NCI-H345 treated with DMSO at 0.1 percent for 48 hours (cell line): ENCODE data around the gene MYO1F.
"Not testable (repeated sequence)": the region's sequence is repeated elsewhere in the genome, so short reads cannot be mapped to it uniquely, and the experiment has no call there.

Experiments used
- DNase-seq: peaks from one replicate; lab custom pipeline; 2025; ENCODE audit not compliant: unreplicated experiment; lab: John Stamatoyannopoulos, UW

MYO1F gene

DNA sequence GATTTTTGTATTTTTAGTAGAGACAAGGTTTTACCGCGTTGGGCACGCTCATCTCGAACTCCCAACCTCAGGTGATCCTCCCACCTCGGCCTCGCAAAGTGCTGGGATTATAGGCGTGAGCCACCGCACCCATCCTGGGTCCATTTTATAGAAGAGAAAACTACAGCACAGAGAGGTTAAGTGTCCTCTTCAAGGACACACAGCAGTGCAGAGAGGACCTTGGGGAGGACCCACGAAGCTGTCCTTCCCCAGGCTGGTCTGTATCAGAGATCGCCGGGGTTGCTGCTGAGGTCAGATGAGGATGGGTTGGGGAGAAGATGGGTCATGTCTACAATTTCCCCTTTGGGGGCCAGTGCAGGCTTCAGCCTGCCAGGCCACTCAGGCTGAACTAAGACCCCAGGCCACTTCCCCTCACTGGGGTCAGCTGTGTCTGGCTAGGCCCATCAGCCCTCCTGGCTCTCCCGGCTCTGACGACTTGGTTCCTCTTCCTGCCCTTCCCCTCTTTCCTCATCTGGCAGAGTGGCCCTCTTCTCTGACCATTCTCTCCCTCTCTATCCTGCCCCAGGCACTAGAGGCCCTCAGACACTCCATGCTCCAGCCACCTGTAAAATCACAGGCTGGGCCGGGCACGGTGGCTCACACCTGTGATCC lies 9.6 kb downstream of the MYO1F start:
- no peak for DNase-seq

DNA sequence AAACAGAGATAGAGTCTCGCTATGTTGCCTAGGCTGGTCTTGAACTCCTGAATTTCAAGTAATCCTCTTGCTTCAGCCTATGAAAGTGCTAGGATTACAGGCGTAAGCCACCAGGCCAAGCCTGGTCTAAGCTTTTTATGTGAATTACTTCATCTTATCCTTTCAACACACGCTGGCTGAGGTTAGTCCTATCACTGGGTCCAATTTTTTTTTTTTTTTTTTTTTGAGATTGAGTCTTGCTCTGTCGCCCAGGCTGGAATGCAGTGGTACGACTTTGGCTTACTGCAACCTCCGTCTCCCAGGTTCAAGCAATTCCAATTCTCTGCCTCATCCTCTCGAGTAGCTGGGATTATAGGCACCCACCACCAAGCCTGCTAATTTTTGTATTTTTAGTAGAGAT lies 10.4 kb downstream of the MYO1F start:
- DNase-seq = no peak

DNA sequence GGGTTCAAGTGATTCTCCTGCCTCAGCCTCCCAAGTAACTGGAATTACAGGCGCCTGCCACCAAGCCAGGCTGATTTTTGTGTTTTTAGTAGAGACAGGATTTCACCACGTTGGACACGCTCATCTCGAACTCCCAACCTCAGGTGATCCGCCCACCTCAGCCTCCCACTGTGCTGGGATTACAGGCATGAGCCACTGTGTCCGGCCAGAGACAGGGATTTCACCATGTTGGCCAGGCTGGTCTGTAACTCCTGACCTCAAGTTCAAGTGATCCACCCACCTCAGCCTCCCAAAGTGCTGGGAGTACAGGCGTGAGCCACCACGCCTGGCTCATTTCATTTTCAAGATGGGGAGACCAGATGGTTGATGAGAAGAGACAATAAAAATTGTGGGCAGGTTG lies 12.4 kb downstream of the MYO1F start:
- not testable (repeated sequence) for DNase-seq

DNA sequence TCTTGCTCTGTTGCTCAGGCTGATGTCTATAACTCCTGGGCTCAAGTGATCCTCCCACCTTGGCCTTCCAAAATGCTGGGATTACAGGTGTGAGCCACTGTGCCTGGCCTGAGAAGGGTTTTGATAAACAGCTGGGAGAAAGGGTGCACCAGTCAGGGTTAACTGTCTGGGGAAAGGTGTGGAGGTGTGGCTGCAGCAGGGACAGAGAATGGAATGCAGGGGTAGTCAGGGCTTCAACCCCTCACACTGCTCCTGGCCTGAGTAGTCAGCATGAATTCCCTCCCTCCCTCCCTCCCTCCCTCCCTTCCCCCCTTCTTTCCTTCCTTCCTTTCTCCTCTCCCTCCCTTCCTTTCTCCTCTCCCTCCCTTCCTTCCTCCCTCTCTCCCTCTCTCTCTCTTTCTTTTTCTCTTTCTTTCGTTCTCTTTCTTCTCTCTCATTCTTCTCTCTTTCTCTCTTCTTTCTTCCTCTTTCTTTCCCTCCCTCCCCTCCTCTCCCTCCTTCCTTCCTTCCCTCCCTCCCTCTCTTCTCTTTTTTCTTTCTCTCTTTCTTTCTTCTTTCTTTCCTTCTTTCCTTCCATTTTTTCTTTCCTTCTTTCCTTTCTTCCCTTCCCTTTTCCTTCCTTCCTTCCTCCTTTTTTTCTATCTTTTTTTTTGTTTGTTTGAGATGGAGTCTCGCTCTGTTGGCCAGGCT lies 16.0 kb downstream of the MYO1F start:
- DNase-seq = no peak

DNA sequence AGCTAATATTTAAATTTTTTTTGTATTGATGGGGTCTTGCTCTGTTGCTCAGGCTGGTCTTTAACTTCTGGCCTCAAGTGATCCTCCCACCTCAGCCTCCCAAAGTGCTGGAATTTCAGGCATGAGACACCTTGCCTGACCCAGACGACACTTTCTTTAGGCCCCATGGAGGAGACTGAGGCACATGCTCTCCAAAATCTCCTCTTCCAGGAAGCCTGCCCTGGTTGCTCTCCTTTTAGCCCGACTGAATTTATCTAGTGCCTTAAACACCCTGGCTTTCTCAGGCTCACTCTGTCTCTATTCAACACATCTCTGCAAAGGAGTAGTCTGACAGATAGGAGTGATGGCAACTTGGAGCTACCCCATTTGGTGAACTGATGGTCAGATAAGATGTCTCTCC lies 18.9 kb downstream of the MYO1F start:
- DNase-seq = no peak

DNA sequence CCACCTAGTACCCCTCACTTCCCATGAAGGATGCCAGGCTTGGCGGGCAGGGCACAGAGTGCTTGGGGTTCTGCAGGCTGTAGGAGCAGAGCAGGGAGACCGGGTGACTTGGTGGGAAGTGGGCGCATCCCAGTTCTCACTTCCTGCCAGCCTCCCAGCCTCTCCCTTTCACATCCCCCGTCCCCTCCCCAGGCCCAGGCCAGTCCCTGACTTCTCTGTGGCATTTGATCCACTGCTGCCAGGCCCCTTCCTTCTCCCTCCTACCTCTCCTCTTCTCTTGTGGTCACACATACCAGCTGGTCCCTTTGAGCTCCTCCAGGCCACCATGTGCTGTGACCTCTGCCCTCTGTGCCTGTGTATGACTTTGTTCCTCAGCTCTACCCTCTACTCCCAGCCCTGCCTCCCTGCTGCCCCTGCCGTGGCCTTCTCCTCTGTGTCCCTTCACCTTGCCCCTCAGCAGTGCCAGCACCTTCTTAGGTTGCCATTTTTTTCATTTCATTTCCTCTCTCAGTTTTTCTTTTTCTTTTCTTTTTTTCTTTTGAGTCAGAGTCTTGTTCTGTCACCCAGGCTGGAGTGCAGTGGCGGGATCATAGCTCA lies 19.5 kb downstream of the MYO1F start:
- DNase-seq = no peak

DNA sequence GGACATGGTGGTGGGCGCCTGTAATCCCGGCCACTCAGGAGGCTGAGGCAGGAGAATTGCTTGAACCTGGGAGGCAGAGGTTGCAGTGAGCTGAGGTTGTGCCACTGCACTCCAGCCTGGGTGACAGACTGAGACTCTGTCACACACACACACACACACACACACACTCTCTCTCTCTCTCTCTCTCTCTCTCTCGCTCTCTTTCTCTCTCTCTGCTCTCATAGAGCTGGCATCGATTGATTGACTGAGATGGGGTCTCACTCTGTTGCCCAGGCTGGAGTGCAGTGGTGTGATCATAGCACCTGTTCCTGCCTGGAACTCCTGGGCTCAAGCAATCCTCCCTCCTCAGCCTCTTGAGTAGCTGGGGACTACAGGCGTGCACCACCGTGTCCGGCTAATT lies 23.5 kb downstream of the MYO1F start:
- not testable (repeated sequence) for DNase-seq

DNA sequence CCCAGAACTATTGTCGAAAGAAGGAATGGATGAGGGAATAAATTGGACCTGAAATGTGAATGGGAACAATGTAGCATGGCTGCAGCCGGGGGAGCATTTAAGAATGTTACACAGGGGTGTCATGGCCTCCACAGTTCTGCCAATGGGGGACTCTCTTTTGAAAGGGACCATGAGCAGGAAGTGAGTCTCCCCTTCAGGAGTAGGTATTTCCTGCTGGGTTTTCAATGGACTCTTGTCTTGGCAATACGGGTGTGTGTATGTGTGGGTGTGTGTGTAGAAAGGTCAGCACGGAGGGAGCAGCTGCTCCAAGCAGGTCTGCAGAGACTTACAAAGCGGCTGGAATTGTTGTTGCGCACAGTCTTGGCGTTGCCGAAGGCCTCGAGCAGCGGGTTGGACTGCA lies 24.4 kb downstream of the MYO1F start:
- no peak for DNase-seq

DNA sequence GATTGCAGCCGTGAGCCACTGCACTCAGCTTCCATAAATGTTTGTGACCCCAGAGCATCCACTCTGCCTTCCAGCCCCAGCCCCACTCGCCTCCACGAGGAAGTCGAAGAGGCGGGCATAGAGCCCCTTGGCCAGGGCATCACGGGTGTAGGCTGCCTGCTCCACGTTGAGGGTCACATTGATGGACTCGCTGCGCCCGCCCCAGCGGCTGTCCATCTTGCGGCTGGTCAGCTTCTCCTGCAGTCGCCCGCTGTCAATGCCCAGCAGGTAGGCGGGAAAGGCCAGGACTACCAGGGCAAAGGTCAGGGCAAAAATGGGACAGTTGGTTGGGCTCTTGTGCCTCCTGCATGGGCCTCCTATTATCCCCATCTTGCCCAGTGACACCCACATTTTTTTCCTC lies 27.2 kb downstream of the MYO1F start:
- DNase-seq = no peak

DNA sequence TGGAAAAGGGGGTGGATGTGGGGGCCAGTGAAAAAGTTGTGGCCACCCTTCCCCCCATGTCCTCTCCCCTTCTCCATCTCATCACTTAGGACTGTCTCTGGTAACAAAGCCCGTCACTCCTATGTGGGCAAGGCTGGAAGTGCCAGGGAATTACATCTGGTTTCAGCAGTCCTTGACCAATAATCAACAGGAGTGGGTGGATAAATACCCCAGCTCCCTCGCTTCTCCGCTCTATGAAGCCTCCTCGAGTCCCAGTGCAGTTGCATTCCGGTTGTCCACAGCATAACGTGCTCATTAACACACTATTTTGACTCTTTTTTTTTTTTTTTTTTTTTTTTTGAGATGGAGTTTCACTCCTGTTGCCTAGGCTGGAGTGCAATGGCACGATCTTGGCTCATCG lies 31.5 kb downstream of the MYO1F start:
- no peak for DNase-seq

DNA sequence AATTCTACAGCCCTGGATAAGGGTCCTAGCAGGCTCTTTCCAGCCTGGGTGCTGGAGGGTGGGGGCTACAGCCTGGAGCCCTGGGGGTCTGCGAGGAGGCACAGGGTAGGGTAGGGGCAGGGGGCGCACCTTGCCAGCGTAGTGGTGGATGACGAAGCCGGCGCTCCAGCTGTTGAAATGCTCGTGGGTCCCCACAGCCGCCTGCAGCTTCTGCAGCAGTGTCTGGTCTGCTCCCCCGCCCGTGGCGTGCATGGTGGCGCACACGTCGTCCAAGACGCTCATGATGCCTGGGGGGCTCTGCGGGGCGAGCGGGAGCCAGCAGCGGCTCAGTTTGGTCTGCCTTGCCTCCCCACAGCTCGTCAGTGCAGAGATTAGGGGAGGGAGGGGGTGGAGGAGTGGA lies 33.1 kb downstream of the MYO1F start:
- no peak for DNase-seq

DNA sequence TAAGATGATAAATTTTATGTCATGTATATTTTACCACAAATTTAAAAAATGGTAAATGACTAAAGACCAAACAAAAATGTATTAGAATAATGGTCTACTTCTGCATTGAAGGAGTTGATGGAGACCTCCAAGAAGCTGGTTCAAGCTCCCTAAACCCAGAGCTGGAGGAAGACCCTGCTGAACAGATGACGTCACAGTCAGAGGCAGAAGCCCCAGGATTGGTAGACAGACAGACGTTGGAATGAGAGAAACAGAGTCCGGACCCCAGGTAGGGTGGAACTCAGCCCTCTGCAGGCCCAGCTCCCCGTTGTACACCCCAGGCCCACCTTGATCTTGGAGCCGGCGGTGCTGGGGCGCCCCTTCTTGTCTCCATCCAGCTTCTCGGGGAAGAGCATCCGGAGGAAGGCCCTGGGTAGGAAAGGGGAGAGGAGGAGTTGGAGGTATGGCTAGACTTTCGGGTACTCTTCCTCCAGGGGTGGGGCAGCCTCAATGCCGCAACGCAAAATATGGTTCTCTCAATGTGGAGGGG lies 37.6 kb downstream of the MYO1F start:
- DNase-seq = no peak

DNA sequence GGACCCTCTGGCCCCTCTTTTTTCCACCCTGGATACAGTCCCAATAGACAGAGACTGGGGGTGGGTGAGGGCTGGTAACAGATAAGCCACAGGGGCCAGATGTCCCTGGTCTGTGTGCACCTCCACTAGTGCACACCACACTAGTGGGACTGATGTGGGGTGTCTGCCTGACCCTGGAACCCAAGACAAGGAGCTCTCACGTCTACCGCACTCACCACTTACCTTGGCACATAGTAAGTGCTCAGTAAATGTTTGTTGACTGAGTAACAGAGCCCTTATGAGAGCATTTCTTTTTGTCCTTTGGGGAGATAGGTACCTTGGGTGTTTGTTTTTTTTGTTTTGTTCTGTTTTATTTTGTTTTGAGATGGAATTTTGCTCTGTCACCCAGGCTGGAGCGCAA lies 40.1 kb downstream of the MYO1F start:
- DNase-seq = no peak

DNA sequence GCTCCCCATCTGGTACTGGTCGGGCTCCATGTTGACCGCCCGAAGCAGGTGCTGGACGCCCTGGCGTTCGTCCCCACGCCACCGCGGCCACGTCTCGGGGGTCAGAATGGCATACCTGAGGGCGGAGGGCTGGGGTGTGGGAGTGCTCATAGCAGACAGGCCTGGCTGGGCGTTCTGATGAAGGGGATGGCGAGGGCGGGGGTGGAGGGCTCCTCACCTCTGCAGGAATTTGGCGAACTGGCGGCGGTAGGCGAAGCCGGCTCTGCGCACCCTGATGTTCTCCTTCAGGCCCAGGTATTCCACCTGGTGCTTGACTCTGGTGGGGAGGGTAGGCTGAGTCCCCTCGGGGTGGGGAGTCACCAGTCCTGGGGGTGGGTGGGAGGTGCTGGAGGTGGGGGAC lies 41.0 kb downstream of the MYO1F start:
- no peak for DNase-seq

DNA sequence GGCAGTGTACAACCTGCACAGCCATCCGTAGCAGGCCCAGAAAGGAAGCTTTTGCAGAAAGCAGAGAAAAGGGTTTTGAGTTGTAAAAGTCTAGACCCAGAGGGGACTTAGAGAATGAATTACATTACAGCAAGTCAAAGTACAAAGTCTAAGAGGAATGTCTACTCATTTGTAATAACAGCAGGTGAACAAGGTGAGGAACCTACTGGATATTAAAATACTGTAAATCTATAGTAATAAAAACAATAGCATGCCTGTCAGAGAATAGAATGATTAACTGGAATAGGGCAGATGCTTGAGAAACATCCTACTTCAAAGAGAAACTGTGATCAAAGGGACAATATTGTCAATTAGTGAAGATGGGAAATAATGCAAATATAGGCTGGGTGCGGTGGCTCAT lies 45.0 kb downstream of the MYO1F start:
- DNase-seq = no peak

DNA sequence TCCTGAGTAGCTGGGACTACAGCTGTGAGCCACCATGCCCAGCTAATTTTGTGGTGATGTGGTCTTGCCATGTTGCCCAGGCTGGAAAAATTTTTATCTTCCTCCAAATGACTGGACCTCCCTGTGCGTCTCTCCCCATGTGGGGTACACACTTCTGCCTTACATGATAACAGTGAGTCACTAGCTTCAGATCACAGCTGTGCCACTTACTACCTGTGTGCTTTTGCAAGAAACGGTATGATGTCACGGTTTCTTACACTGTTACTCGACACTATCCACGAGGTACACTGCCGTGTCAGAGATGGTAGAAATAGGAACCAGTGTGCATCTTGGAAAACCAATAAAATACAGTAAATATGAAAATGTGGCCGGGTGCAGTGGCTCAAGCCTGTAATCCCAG lies 45.8 kb downstream of the MYO1F start:
- DNase-seq = no peak

DNA sequence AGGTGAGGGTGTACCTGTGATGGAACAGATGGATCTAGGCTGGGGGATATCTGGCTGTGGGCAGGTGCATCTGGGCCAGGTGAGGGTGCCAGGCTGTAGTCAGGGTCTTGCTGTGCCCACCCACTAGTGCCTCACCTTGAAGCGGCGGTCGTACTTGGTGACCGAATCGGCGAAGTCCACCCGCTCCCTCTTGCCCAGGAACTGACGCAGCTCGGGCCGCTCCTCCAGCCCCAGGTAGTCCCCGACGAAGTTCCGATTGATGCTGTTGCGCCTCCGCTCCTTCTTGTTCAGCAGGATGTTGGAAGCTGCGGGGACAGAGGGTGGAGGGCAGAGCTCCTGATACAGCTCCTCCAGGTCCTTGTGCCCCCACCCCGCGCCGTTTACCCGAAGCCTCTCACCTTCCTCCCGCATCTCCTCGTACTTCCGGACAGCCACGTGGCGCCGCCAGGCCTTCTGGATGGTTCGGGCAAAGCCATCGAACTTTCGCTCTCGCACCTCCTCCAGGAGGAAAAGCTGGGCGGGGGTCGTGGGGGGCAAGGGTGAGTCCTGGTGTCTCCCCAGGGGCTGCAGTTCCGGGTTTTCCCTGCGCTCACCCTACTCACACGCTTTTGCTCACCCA lies 47.1 kb downstream of the MYO1F start:
- no peak for DNase-seq

DNA sequence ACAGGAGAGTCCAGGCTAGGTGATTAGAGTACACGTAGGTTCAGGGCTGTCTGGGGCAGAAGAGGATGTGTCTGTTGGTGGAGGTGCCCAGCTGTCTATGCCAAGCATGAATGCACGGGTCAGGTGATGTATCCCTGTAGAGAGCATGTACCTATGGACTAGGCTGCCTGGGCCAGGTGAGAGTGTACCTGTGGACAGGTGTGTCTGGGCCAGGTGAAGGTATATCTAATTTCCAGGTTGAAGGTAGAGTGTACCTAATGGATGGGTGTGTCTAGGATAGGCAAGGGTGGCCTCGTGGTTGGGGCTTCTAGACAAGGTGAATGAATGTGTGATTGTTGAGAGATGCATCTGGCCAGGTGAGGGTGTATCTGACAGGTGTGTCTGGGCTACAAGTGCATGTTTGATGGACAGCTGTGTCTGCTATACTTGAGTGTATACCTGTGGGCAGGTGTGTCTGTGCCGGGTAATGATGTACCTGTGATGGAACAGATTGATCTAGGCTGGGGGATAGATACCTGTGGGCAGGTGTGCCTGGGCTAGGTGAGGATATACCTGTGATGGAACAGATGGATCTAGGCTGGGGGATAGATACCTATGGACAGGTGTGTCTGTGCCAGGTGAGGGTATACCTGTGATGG lies 47.8 kb downstream of the MYO1F start:
- no peak for DNase-seq

DNA sequence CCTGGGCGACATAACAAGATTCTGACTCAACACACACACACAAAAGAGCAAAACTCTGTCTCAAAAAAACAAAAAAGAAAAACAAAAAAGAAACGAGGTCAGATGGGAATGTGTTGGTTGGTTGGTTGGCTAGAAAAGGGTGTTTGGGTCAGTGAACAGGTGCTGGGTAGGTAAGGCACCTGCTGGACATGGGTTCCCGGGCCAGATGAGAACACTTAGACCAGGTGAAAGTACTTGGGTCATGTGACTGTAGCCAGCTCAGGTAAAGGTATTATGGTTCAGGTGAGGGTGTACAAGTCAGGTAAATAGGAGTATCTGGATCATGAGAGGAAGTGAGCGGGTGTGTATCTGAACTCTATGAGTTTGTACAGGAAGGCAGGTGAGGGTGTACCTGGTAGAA lies 48.7 kb downstream of the MYO1F start:
- no peak for DNase-seq

DNA sequence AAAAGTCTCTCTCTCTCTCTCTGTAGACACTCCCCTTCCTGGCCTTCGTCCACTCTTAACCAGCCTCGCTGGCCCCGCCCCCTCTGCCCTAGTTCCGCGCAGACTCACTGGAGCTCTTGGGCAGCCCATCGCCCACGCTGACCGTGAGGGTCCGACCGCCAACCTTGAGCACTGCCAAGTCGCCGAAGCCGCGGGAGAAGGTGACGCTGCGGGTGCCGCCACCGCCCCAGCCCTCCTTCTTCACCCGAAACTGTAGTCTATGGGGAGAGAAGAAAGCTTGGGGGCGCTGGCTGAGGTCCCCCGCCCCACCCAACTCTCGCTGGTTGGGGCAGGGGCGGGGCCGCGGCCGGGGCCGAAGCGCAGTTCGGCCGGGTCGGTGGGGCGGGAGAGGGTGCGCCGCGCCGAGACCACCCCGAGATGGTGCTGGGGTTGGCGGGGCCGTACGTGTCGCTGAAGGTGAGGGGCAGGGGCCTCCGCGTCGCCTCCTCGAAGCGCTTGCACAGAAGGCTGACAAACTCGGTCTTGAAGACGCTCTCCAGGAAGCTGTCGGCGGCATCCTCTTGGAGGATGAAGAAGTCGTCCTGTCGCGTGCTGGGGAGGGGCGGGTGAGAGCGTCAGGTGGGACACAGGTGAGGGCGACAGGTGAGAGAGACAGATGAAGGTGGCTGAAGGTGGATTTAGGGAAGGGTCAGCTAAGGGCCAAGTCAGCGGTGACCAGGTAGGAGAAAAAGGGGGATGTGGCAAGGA lies 50.7 kb downstream of the MYO1F start:
- peak; percentile 78 for DNase-seq

DNA sequence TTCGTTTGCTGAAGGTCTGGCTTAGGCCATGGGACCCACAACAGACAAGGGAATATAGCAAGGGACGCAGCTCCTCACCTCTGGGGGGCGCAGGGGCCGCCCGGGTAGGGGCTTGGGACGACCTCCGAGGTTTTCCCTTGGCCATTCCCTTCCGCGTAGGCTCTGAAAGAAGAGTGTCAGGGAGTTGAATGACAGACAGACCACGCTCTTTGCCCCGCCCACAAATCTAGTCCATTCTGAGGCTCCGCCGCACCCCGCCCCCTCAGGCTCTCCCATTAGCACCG lies 51.9 kb downstream of the MYO1F start:
- no peak for DNase-seq
